Keratinocyte (primary cell): ENCODE measurements around the gene UTP14C.

Experiments used
- CTCF ChIP-seq, 3 experiments: IDR thresholded peaks in 1 of 3; conservative IDR thresholded peaks in 1 of 3; optimal IDR thresholded peaks in 1 of 3; 2 replicates in 2 of 3; 3 replicates in 1 of 3; pipeline versions ENCODE3 to v1.5.1; 2011; ENCODE audit warnings: low read length in 3 of 3, mild to moderate bottlenecking in 3 of 3, moderate library complexity in 2 of 3, control low read depth in 1 of 3, inconsistent platforms in 1 of 3; ENCODE audit not compliant: insufficient read depth in 2 of 3; ENCODE audit errors: extremely low read depth in 1 of 3
- EZH2 ChIP-seq: IDR thresholded peaks from one replicate; pipeline ENCODE4 v1.6.1; 2012; ENCODE audit warnings: inconsistent platforms, mild to moderate bottlenecking, low read length, moderate library complexity

DNA sequence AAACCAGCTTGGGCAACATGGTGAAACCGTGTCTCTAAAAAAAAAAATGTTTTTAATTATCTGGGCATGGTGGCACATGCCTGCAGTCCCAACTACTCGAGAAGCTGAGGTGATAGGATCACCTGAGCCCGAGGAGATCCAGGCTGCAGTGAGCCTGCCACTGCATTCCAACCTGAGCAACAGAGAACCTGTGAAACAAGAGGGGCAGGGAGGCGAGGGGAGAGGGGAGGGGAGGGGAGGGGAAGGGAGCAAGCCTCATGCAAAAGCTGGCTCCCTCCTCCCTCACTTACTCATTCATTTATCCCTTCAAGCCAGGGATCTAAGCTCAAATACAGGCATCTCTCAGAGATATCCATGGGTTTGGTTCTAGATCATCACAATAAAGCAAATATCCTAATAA lies 22.1 kb upstream of the UTP14C start:
- TF ChIP-seq EZH2 (no peak), CTCF (optimal IDR thresholded peaks at IDR 0.05 in 1 of 3, IDR thresholded peaks at IDR 0.05 in 1 of 3, conservative IDR thresholded peaks at IDR 0.05 in 1 of 3; ENCODE audit: extremely low read depth in 1 of 3, insufficient read depth in 2 of 3, low read length in 3 of 3) (no peak)
